Measurements from ENCODE around the gene GBX2.

Gene GBX2

GRCh38 chr2:236204953-236205352 is 36.8 kb upstream of the GBX2 start:
- TF ChIP-seq CTCF (IDR thresholded peaks at IDR 0.05), result no peak
- no peak for TF ChIP-seq ZFX (IDR thresholded peaks at IDR 0.05; ENCODE audit: borderline replicate concordance)
- no peak overlapping the region for H3K27ac ChIP-seq

- H3K27ac ChIP-seq, result no peak overlapping the region
- TF ChIP-seq ZFX (IDR thresholded peaks at IDR 0.05; ENCODE audit: borderline replicate concordance), result no peak
- TF ChIP-seq CTCF (IDR thresholded peaks at IDR 0.05), result no peak
These were observed 32.2 kb upstream of the GBX2 start for GRCh38 chr2:236200378-236200777.

DNA sequence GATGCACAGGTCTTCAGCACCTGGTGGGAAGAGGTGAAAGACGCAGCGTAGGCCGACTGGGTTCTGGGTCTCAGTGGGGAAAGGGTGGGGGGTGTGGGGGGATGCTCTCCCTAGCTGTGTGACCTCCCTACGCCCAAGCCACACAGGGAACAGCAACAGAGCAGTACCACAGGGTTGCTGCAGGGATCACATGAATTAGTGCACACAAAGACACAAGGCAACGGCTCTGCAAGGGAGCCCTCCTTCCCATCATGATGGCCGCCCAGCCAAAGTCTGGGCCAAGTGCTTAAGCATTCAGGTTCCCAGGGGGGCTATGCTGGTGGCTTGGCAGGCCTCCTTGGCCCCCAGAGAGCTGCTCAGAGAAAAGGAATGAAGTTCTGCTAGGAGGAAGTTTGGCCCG is 28.2 kb upstream of the GBX2 start:
- no peak overlapping the region for H3K27ac ChIP-seq
- TF ChIP-seq ZFX (IDR thresholded peaks at IDR 0.05; ENCODE audit: borderline replicate concordance) (no peak), CTCF (IDR thresholded peaks at IDR 0.05) (no peak)

DNA sequence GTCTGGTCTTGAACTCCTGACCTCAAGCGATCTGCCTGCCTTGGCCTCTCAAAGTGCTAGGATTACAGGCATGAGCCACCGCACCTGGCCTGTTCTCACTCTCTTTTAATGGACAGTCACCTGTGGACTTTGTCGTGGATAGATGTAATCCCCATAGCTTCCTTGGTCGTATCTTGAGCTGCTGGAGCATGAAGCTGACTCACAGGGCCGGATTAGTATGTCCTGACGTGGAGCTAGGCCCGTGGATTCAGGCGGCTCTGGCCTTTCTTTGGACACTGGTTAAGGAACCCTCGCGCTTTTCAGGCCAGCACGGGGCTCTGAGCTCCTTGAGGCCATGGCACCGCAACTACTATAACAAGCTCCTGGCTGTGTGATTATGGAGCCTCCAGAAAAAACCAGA is 27.5 kb upstream of the GBX2 start:
- no peak overlapping the region for H3K27ac ChIP-seq
- TF ChIP-seq ZFX (IDR thresholded peaks at IDR 0.05; ENCODE audit: borderline replicate concordance) (no peak), CTCF (IDR thresholded peaks at IDR 0.05) (no peak)

GRCh38 chr2:236194786-236195185 is 26.6 kb upstream of the GBX2 start:
- TF ChIP-seq CTCF (IDR thresholded peaks at IDR 0.05) (no peak), ZFX (IDR thresholded peaks at IDR 0.05; ENCODE audit: borderline replicate concordance) (no peak)
- H3K27ac ChIP-seq, result no peak overlapping the region

- H3K27ac ChIP-seq, result no peak overlapping the region
- TF ChIP-seq ZFX (IDR thresholded peaks at IDR 0.05; ENCODE audit: borderline replicate concordance), result no peak
- TF ChIP-seq CTCF (IDR thresholded peaks at IDR 0.05), result no peak
These were observed 24.8 kb upstream of the GBX2 start for GRCh38 chr2:236193026-236193425.

- no peak overlapping the region for H3K27ac ChIP-seq
- TF ChIP-seq ZFX (IDR thresholded peaks at IDR 0.05; ENCODE audit: borderline replicate concordance), result no peak
- no peak for TF ChIP-seq CTCF (IDR thresholded peaks at IDR 0.05)
These were observed 22.5 kb upstream of the GBX2 start for GRCh38 chr2:236190674-236191073.

Measured in 22Rv1 (cell line).